ENCODE measurements around the gene GTF2A2.

GTF2A2 gene

DNA sequence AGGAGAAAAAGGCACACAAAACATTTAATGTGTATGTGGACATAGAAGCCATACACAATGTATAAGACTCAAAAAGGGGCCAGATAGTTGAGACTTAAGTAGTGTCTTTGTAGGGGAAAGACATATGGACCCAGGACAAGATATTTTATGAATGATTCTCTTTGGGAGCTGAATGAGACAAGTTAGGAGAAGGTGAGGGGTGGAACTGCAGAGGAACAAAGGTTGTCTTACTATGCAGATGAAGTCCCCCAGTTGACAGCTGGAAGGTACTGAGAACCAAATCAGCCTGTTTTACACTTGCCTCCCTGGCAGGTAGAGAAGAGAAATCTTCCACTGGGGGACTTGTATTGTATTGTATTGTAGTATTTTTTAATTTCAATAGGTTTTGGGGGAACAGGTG, 60.7 kb downstream of the GTF2A2 start:
- DNase-seq = no peak

DNA sequence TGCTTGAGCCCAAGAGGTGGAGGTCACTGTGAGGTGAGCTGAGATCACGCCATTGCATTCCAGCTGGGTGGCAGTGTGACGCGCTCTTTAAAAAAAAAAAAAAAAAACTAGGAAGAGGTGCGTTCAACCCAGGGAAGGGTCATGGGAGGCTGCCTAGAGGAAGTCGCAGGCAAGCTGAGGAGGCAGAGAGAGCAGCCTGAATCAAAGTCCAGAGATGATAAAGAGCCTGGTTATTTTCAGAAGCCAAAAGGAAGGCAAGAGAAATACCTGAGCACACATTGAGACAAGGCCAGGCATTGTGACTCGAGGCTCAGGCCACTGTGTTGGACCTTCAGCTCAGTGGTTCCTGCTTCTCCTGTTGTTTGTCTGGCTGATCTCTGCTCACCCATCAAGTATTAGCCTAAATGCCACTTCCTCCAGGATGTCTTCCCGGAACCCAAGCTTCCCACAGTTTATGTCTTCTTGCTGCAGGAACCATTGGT, 61.8 kb downstream of the GTF2A2 start:
- no peak for DNase-seq

DNA sequence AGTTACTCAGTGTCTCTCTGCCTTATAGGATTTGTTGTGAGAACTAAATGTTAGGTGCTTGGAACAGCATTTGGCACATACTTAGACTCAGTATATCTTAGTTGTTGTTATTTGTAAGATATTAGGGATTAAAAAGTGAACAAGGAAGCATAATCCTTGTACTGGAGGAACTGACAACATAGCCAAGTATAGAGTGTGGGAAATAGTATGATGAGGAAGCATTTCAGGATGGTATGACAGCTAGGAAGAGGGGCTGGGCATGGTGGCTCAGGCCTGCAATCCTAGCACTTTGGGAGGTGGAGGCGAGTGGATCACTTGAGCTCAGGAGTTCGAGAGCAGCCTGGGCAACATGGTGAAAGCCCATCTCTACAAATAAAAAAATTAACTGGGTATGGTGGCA, 62.3 kb downstream of the GTF2A2 start:
- no peak for DNase-seq

DNA sequence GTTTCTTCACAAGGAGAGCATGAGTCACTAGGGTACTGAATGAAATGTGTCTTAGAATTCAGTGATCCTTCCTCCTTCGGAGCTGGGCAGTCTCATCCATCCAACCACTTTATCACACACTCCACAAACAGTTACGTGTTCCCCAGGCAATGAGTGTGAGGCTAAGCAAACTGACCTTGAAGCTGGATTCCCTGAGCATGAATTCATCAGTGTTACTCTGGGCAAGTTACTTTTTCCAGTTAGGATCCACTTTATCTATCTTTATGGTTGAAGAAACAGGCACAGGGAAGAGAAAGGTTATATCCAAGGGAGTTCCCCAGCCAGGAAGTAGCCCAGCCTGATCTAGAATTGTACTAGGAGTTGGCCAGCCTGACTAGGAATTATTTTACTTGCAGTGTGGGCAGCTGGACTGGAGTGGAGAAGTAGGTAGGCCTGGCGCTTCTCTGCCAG, 62.8 kb downstream of the GTF2A2 start:
- peak; percentile 13 for DNase-seq

DNA sequence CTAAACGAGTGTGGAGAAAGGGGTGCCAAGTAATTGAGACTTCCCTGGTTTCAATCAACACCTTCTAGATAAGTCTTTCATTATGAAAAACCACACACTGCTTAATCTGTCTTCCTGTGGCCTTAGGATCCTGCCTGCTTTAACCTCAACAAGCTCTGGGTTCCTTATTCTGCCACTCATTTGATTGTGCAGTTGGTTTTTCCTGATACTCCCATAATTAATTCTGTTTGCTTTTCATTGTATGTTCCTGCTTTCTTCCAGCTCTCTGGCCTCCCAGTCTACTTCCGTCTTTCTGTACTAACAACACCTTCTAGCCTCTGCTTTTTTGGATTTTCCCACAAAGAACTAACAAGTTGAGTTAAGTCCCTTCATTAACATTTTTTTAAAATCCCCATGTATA, 66.0 kb downstream of the GTF2A2 start:
- no peak for DNase-seq

DNA sequence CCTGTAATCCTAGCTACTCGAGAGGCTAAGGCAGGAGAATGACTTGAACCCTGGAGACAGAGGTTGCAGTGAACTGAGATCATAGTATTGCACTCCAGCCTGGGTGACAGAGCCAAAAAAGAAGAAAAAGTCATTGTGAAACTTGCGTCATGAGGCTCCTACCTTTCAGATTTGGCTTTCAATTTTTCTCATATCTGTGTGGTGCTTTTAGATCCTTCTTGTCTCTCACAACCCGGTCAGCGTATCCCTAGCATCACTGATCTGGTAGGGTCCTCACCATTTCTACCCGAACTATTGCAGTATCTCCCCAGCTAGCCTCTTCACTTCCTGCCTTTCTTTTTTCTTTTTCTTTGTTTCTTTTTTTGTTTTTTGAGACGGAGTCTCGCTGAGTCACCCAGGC, 67.3 kb downstream of the GTF2A2 start:
- DNase-seq = peak; percentile 33
